IMR-90 (cell line): ENCODE measurements around the gene FAM89B. TPM values are rescaled to one million over a fixed set of nuclear protein-coding genes. Genes with fewer than 3 reads are reported as not detected.
"Not testable (repeated sequence)": the region's sequence is repeated elsewhere in the genome, so short reads cannot be mapped to it uniquely, and the experiment has no call there.

ENCODE experiments used
- ATAC-seq: fragments of 200-7000 bp; cut with Tn5 transposase; 2 replicates; pipeline ENCODE4 v1.9.1; 2020; ENCODE audit warnings: low read depth, mild to moderate bottlenecking, moderate library complexity
- BruUV-seq: library from RNA; stranded (reverse); fragments of 400-500 nt; replicated peaks from 2 replicates; lab custom pipeline; 2021; lab: Mats Ljungman, UMichigan
- CTCF ChIA-PET: fragments of 300-600 bp; formaldehyde crosslinking; extraction: SDS; loops from one replicate; lab custom pipeline; 2021; ENCODE audit warnings: antibody characterized with exemption; lab: Yijun Ruan, JAX
- POLR2A ChIA-PET: fragments of 300-600 bp; sonication (Branson Sonifier 250); formaldehyde crosslinking; loops from one replicate; lab custom pipeline; 2022; ENCODE audit warnings: antibody characterized with exemption; ENCODE audit not compliant: unreplicated experiment; lab: Charles Lee
- DNase-seq: peaks from one replicate; pipeline ENCODE4 v3.0.0; 2013
- H2AFZ ChIP-seq: replicated peaks from 2 replicates; pipeline ENCODE3; 2013; ENCODE audit warnings: low read length, mild to moderate bottlenecking; ENCODE audit not compliant: poor library complexity
- H2AK5ac ChIP-seq: 2 replicates; pipeline ENCODE4 v1.6.1; 2013; ENCODE audit warnings: low read depth, low read length, inconsistent platforms
- H2AK9ac ChIP-seq: replicated peaks from 2 replicates; pipeline ENCODE3; 2013; ENCODE audit warnings: mild to moderate bottlenecking, low read depth, low read length, moderate library complexity; ENCODE audit not compliant: poor library complexity
- H2BK120ac ChIP-seq: 2 replicates; pipeline ENCODE4 v1.6.1; 2013; ENCODE audit warnings: low read depth, low read length, inconsistent platforms
- H2BK15ac ChIP-seq: 3 replicates; pipeline ENCODE4 v1.6.1; 2013; ENCODE audit warnings: low read depth, low read length, inconsistent platforms
- H2BK20ac ChIP-seq: 2 replicates; pipeline ENCODE4 v1.6.1; 2013; ENCODE audit warnings: low read depth, mild to moderate bottlenecking, inconsistent platforms, low read length, moderate library complexity
- H2BK5ac ChIP-seq: 2 replicates; pipeline ENCODE4 v1.6.1; 2013; ENCODE audit warnings: mild to moderate bottlenecking, low read depth, low read length, inconsistent platforms; ENCODE audit not compliant: poor library complexity, severe bottlenecking
- H3K14ac ChIP-seq: replicated peaks from 2 replicates; pipeline ENCODE4 v1.6.1; 2013; ENCODE audit warnings: low read depth, low read length, inconsistent platforms
- H3K18ac ChIP-seq: 2 replicates; pipeline ENCODE4 v1.6.1; 2013; ENCODE audit warnings: low read depth, low read length, control low read depth
- H3K23ac ChIP-seq: 2 replicates; pipeline ENCODE4 v1.6.1; 2013; ENCODE audit warnings: low read depth, low read length, inconsistent platforms
- H3K27ac ChIP-seq: 2 replicates; pipeline ENCODE4 v1.5.1; 2013; ENCODE audit warnings: mild to moderate bottlenecking, control low read depth, low read length; ENCODE audit not compliant: insufficient read depth
- H3K27me3 ChIP-seq: 2 replicates; pipeline ENCODE4 v1.6.1; 2013; ENCODE audit warnings: low read length; ENCODE audit not compliant: control insufficient read depth, insufficient read depth
- H3K36me3 ChIP-seq: 2 replicates; pipeline ENCODE4 v1.6.1; 2013; ENCODE audit warnings: low read length, mixed read lengths; ENCODE audit not compliant: control insufficient read depth, insufficient read depth
- H3K4ac ChIP-seq: 2 replicates; pipeline ENCODE4 v1.6.1; 2013; ENCODE audit warnings: low read depth, low read length, inconsistent platforms
- H3K4me1 ChIP-seq: 2 replicates; pipeline ENCODE4 v1.6.1; 2013; ENCODE audit warnings: low read length, mixed read lengths; ENCODE audit not compliant: control insufficient read depth, insufficient read depth
- H3K4me2 ChIP-seq: 2 replicates; pipeline ENCODE4 v1.6.1; 2013; ENCODE audit warnings: low read depth, mild to moderate bottlenecking, control low read depth, low read length, moderate library complexity
- H3K4me3 ChIP-seq: 2 replicates; pipeline ENCODE4 v1.5.1; 2013; ENCODE audit warnings: low read depth, mild to moderate bottlenecking, control low read depth, low read length, moderate library complexity; ENCODE audit not compliant: insufficient read depth
- H3K56ac ChIP-seq: 2 replicates; pipeline ENCODE4 v1.6.1; 2013; ENCODE audit warnings: low read length, inconsistent platforms; ENCODE audit not compliant: insufficient read depth; ENCODE audit errors: extremely low read depth
- H3K79me1 ChIP-seq, 2 experiments: 2 replicates each; pipeline ENCODE4 v1.6.1; 2013; ENCODE audit warnings: low read length in 2 of 2, inconsistent platforms in 1 of 2, low read depth in 1 of 2
- H3K9ac ChIP-seq: 2 replicates; pipeline ENCODE4 v1.6.1; 2013; ENCODE audit warnings: low read depth, low read length, control low read depth
- H3K9me1 ChIP-seq: 2 replicates; pipeline ENCODE4 v1.6.1; 2013; ENCODE audit warnings: low read length, inconsistent platforms; ENCODE audit not compliant: insufficient read depth
- H3K9me3 ChIP-seq: 2 replicates; pipeline ENCODE4 v1.6.1; 2013; ENCODE audit warnings: low read length; ENCODE audit not compliant: control insufficient read depth, insufficient read depth
- H4K20me1 ChIP-seq: 2 replicates; pipeline ENCODE4 v1.6.1; 2013; ENCODE audit warnings: low read length, inconsistent platforms; ENCODE audit not compliant: insufficient read depth
- H4K5ac ChIP-seq: 2 replicates; pipeline ENCODE4 v1.6.1; 2013; ENCODE audit warnings: mild to moderate bottlenecking, low read depth, low read length, control low read depth
- H4K8ac ChIP-seq, 2 experiments: 2 replicates each; pipeline ENCODE4 v1.6.1; 2013; ENCODE audit warnings: low read depth in 2 of 2, low read length in 2 of 2, control low read depth in 1 of 2, inconsistent platforms in 1 of 2
- H4K91ac ChIP-seq: 2 replicates; pipeline ENCODE4 v1.6.1; 2013; ENCODE audit warnings: low read depth, low read length, inconsistent platforms; ENCODE audit not compliant: insufficient read depth
- WGBS, 2 experiments: methylation state at CpG; one replicate each; pipeline versions ENCODE4 v1.1.5 to v1.1.7; 2013; ENCODE audit warnings: missing lambda C conversion rate in 2 of 2; ENCODE audit not compliant: insufficient read length in 1 of 2; ENCODE audit errors: extremely low coverage in 2 of 2; 5-methylcytosine and 5-hydroxymethylcytosine counted together
- dilution Hi-C: fragments of 300-500 bp; cut with HindIII; formaldehyde crosslinking; loops from one replicate; pipeline ENCODE4 v1.14.3; 2018; ENCODE audit warnings: low sequenced_read_pairs; ENCODE audit not compliant: unreplicated experiment
- in situ Hi-C: fragments of 300-500 bp; cut with MboI; formaldehyde crosslinking; loops from 3 replicates; pipeline ENCODE4 v1.14.3; 2019; ENCODE audit warnings: low sequenced_read_pairs, inconsistent platforms, mixed read lengths
- intact Hi-C: fragments of 100-400 bp; cut with micrococcal nuclease; formaldehyde crosslinking; loops from 2 replicates; pipeline ENCODE4 v1.10.0; 2022
- polyA plus RNA-seq, 3 experiments: library from polyadenylated mRNA; depleted of rRNA; stranded (reverse); fragments of >200 nt; gene quantifications; 2 replicates each; pipeline ENCODE4 v1.2.3, GENCODE V29; 2012; ENCODE audit warnings: low replicate concordance in 1 of 3
- total RNA-seq: library from RNA; depleted of rRNA; stranded (reverse); fragments of >200 nt; gene quantifications from 2 replicates; pipeline ENCODE4 v1.2.3, GENCODE V29; 2012

The FAM89B gene
- total and polyA plus RNA-seq, 2 of the 4 experiments (the other 2 are of a cell fraction): 12.0 to 65.5 TPM

- H2BK20ac ChIP-seq, H3K4me2 ChIP-seq, H3K9me1 ChIP-seq, H2AK9ac ChIP-seq, POLR2A ChIA-PET, H3K9me3 ChIP-seq, H3K4ac ChIP-seq, CTCF ChIA-PET, DNase-seq, BruUV-seq, H3K14ac ChIP-seq, dilution Hi-C loops, H3K4me3 ChIP-seq, H2BK120ac ChIP-seq, H3K27me3 ChIP-seq, H3K9ac ChIP-seq, in situ Hi-C loops, H2BK15ac ChIP-seq, H4K91ac ChIP-seq, intact Hi-C loops, H4K5ac ChIP-seq, H2BK5ac ChIP-seq, ATAC-seq, H3K56ac ChIP-seq, H4K8ac ChIP-seq, H3K18ac ChIP-seq, H3K27ac ChIP-seq: not testable (repeated sequence)
- peaks cover 12% of the 10 kb centered on the region for H3K4me1 ChIP-seq
- H3K23ac ChIP-seq: peak overlapping the region; percentile 24; the same call in 1 of the 2 replicates
- H2AFZ ChIP-seq: peak overlapping the region; percentile 18
- peaks cover 15 to 37% of the 10 kb centered on the region in 2 experiments; a peak in 3 of 4 replicates for H3K79me1 ChIP-seq
- H3K36me3 ChIP-seq: peaks cover 17% of the 10 kb centered on the region
- WGBS, 2 experiments: 96% methylated on average over 4 of the region's 7 CpGs; no CpG with 5 or more reads in 1 of the 2 experiments
- peaks cover 19% of the 10 kb centered on the region; the same call in 1 of the 2 replicates for H4K20me1 ChIP-seq
- H2AK5ac ChIP-seq: peak overlapping the region; percentile 31; the same call in 1 of the 2 replicates
These were observed 48.7 kb upstream of the FAM89B start for GRCh38 chr11:65523631-65523968.
